ENCODE results near the gene GIPC2. TPM values are rescaled to one million over a fixed set of nuclear protein-coding genes. Genes with fewer than 3 reads are reported as not detected.

Gene GIPC2
- total RNA-seq, 1 experiment from 2014 or later = 0.26 TPM

GRCh38 chr1:78096976-78097375, 51.2 kb downstream of the GIPC2 start:
- in situ Hi-C loops (cut with HindIII; ENCODE audit: low pct_unique_long_range_greater_than_20kb, low sequenced_read_pairs) = no loop called here
- Histone ChIP-seq H3K27ac (ENCODE audit: low read length) (no peak overlapping the region), H3K4me1 (ENCODE audit: control insufficient read depth, insufficient read depth, low read length) (peaks cover 6% of the 10 kb centered on the region), H3K27me3 (ENCODE audit: control insufficient read depth, insufficient read depth, low read length) (no peaks in the 10 kb centered on the region), H3K36me3 (ENCODE audit: control insufficient read depth, insufficient read depth, low read length) (no peaks in the 10 kb centered on the region), H3K9me3 (ENCODE audit: control insufficient read depth, insufficient read depth, low read depth, low read length) (no peaks in the 10 kb centered on the region), H3K4me3 (ENCODE audit: low read depth in 2 of 2, low read length in 2 of 2) (no peak overlapping the region)
- ChIA-PET POLR2A (no interaction called here), CTCF (no interaction called here)
- ATAC-seq (no peak), DNase-seq (ENCODE audit: low read depth, low spot score) (no peak)
- BruUV-seq (replicated peaks) = no TSS peak
- intact Hi-C loops (cut with micrococcal nuclease; ENCODE audit: unreplicated experiment) = no loop called here
- TF ChIP-seq SIN3A (IDR thresholded peaks at IDR 0.05; ENCODE audit: borderline replicate concordance, insufficient read depth, low read depth, low read length) (no peak), REST (IDR thresholded peaks at IDR 0.05; ENCODE audit: insufficient read depth in 1 of 2, low read depth in 2 of 2, low read length in 1 of 2) (no peak), POLR2AphosphoS5 (IDR thresholded peaks at IDR 0.05; ENCODE audit: low read depth, low read length) (no peak), CTCF (IDR thresholded peaks at IDR 0.05) (no peak), TCF7L2 (IDR thresholded peaks at IDR 0.05; ENCODE audit: low read depth, low read length) (no peak)

GRCh38 chr1:78101051-78101450, 55.3 kb downstream of the GIPC2 start:
- no TSS peak for BruUV-seq (replicated peaks)
- POLR2A ChIA-PET = no interaction called here
- no peak overlapping the region for H3K4me3 ChIP-seq (ENCODE audit: low read depth in 2 of 2, low read length in 2 of 2)
- CTCF ChIA-PET = no interaction called here
- ATAC-seq (no peak), DNase-seq (ENCODE audit: low read depth, low spot score) (no peak)
- H3K9me3 ChIP-seq (ENCODE audit: control insufficient read depth, insufficient read depth, low read depth, low read length) = no peaks in the 10 kb centered on the region
- TF ChIP-seq SIN3A (IDR thresholded peaks at IDR 0.05; ENCODE audit: borderline replicate concordance, insufficient read depth, low read depth, low read length) = no peak
- TF ChIP-seq TCF7L2 (IDR thresholded peaks at IDR 0.05; ENCODE audit: low read depth, low read length) = no peak
- TF ChIP-seq REST (IDR thresholded peaks at IDR 0.05; ENCODE audit: insufficient read depth in 1 of 2, low read depth in 2 of 2, low read length in 1 of 2) = no peak
- no peak for TF ChIP-seq POLR2AphosphoS5 (IDR thresholded peaks at IDR 0.05; ENCODE audit: low read depth, low read length)
- no peak for TF ChIP-seq CTCF (IDR thresholded peaks at IDR 0.05)
- no peak overlapping the region for H3K27ac ChIP-seq (ENCODE audit: low read length)
- no peaks in the 10 kb centered on the region for H3K27me3 ChIP-seq (ENCODE audit: control insufficient read depth, insufficient read depth, low read length)
- intact Hi-C loops (cut with micrococcal nuclease; ENCODE audit: unreplicated experiment) (loop anchor here (10.0 kb wide), 1 partner anchor 96 kb away; the partner anchor contains the start of gene DNAJB4), in situ Hi-C loops (cut with HindIII; ENCODE audit: low pct_unique_long_range_greater_than_20kb, low sequenced_read_pairs) (no loop called here)
- no peaks in the 10 kb centered on the region for H3K36me3 ChIP-seq (ENCODE audit: control insufficient read depth, insufficient read depth, low read length)
- peaks cover 4% of the 10 kb centered on the region; the same call in 1 of the 2 replicates for H3K4me1 ChIP-seq (ENCODE audit: control insufficient read depth, insufficient read depth, low read length)

All from Panc1 (cell line).